ENCODE measurements around the gene ZNF516.

Gene ZNF516

GRCh38 chr18:76315722-76316230 lies 179.3 kb downstream of the ZNF516 start:
- Mint-ChIP-seq H3K27me3 (ENCODE audit: low read depth) (peaks cover 7% of the 10 kb centered on the region), H3K27ac (no peak overlapping the region), H3K9me3 (no peaks in the 10 kb centered on the region), H3K4me3 (no peak overlapping the region), H3K4me1 (ENCODE audit: low read depth) (no peaks in the 10 kb centered on the region), H3K36me3 (ENCODE audit: low read depth) (no peaks in the 10 kb centered on the region)

DNA sequence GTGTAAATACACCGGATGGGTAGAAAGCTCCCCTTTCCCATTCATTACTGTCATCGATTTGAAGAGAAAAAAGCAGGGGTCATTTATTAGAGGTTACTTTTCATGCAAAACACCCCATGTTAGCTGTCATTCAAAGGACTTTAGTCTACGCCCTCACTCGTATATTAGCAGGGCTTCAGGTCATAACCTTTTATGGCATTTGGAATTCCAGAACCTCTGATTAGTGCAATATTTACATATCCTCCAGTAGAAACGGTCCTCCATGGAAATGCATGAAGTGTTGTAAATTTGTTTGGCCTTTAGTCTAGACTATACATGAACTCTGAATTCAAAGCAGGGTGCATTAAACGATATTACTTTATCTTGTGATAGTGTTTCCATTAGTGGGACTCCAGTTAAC lies 180.5 kb downstream of the ZNF516 start:
- Mint-ChIP-seq H3K36me3 (ENCODE audit: low read depth) (no peaks in the 10 kb centered on the region), H3K4me1 (ENCODE audit: low read depth) (no peaks in the 10 kb centered on the region), H3K27me3 (ENCODE audit: low read depth) (peaks cover 3% of the 10 kb centered on the region), H3K4me3 (no peak overlapping the region), H3K9me3 (no peaks in the 10 kb centered on the region), H3K27ac (no peak overlapping the region)

- Mint-ChIP-seq H3K9me3 (no peaks in the 10 kb centered on the region), H3K27me3 (ENCODE audit: low read depth) (peaks cover 3% of the 10 kb centered on the region), H3K4me1 (ENCODE audit: low read depth) (no peaks in the 10 kb centered on the region), H3K4me3 (no peak overlapping the region), H3K36me3 (ENCODE audit: low read depth) (no peaks in the 10 kb centered on the region), H3K27ac (no peak overlapping the region)
These were observed 181.0 kb downstream of the ZNF516 start for GRCh38 chr18:76314015-76314414.

Measured in T-helper 1 cell treated with Interleukin-12 subunit alpha and Interleukin-12 subunit beta and Interleukin-4 antibody, amounts not matched to agents 30 μg/mL and 1 μg/mL, for 36 hours (primary cell).